GM21390 (cell line): ENCODE results near the gene FBXO38.

Experiments used
- ATAC-seq: cut with Tn5 transposase; IDR thresholded peaks from one replicate; pipeline ENCODE4 v1.9.1; 2021; ENCODE audit not compliant: unreplicated experiment

Gene FBXO38

GRCh38 chr5:148471379-148471778, 87.6 kb downstream of the FBXO38 start:
- no peak for ATAC-seq

DNA sequence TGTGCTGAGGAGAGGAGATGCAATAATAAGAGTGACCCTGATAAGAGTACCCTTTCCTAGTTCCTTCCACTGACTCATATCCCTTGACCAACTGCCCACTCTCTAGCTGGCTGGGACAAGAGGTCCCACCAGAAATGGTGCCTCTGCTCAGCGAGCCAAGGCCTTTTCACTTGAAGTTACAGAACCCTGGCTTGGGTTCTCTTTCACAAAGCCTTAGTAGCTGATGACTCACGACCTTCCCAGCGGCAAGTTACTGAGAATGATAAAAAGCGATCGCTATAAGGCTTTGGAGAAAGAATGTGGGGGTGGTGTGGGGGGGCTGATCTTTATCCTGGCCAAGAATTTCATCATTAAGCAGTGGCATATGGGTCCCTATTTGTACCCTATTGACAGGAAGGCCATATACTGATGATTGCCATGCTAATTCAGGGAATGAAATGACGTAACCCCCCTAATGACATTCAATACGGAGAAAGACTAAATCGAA, 90.3 kb downstream of the FBXO38 start:
- no peak for ATAC-seq

DNA sequence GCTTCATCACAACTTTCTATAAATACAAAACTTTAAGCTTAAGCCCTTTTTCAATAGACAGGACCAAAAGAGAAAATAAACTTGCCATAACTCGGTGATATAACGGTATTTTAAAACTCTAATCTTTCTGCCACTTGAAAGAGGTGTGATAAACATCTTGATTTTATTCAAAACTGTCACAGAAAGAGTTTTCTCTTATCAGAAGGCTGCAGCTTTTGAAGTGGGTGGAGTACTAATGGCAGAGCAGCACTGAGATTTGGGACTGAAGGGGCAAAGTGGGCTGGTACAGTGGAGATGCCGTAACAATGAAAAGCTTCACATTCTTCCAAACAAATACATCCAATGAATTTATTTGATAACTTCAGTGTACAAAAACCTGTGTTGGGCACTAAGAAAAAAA, 92.5 kb downstream of the FBXO38 start:
- no peak for ATAC-seq

DNA sequence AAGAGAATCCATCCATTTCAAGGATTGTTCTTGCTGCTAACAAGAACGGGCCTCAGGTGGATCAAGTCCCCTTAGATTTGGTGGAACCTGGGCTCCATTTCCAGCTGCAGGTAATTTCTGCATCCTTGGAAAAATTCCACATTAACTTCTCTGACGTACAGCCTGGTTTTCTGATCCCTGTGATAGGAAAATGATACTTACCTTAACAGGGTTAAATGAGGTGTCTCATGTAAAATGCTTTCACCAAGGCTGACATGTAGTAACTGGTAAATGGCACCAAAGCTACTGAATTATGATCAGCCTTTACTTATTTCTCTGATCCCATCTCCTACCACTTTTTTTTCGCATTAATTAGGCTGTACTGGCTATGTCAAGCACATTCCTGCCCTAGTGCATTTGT, 93.7 kb downstream of the FBXO38 start:
- ATAC-seq, result no peak

DNA sequence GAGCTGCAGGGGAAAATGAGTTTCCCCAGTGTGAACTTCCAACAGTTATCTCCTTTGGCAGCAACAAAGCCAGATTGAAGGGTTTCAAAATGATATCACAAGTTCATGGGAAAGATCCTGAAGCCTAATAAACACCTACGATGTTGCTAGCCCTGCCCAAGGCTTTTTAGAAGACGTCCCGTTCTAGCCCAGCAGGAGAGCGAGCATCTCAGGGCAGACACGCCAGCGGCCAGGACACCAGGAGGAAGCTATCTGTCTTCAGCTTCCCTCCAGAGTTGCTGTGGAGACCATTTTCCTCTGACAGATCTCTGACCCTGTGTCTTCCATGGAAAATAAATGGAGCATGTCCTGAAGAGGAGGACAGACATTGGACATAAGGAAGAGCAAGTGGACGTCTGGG, 98.4 kb downstream of the FBXO38 start:
- no peak for ATAC-seq

DNA sequence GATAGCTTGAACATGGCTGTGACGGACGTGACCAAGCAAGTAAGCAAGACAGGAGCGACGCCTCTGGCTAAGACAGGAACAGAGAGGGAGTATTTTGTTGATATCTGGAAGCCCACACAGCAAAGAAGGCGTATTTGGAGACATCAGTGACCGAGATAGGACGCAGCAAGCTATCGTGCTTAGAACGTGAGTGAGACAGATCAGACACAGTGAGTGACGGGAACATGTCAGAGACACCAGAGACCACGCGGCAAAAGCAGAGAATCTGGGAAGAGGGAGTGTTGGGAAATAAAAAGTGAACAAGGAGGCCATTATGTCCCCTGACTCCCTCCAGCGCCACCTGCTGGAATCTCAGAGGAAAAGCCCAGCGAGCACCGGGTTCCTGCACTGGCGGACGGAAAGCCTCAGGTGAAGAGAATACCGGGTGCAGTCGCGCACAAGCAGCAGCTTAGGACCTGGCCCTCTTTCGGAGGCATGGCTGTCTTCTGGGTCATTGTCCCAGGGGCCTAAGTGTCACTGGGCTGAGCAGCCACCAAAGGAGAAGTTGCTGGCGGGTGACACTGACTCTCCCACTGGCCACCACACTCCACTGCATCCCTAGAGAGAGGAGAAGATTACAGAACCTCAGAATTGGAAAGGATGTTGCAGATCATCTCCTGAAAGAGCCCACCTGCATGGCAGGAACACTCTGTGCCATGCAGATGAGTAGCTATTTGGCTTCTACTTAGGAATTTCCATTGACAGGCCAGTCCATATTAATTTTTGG, 99.1 kb downstream of the FBXO38 start:
- peak; percentile 90 for ATAC-seq

DNA sequence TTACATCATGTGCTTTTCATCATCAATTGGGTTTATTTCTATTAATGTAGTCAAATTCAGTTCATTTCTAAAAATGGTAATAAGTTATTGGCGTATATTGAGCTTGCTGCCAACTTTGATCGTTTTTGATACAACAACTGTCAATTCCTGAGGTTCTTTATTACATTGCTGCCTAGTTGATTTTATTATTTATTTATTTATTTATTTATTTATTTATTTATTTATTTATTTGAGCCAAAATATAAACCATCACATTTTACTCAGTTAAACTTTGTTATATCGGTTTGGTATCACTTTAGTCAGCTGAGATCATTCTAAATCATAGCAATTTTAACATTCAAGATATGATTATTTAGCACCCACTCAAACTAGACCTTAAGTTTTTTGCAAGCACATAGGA, 100.0 kb downstream of the FBXO38 start:
- no peak for ATAC-seq

- ATAC-seq, result no peak
Observed at GRCh38 chr5:148484651-148485050, 100.9 kb downstream of the FBXO38 start.

GRCh38 chr5:148486456-148486855, 102.7 kb downstream of the FBXO38 start:
- ATAC-seq, result no peak

GRCh38 chr5:148488757-148489156, 105.0 kb downstream of the FBXO38 start:
- ATAC-seq, result no peak

DNA sequence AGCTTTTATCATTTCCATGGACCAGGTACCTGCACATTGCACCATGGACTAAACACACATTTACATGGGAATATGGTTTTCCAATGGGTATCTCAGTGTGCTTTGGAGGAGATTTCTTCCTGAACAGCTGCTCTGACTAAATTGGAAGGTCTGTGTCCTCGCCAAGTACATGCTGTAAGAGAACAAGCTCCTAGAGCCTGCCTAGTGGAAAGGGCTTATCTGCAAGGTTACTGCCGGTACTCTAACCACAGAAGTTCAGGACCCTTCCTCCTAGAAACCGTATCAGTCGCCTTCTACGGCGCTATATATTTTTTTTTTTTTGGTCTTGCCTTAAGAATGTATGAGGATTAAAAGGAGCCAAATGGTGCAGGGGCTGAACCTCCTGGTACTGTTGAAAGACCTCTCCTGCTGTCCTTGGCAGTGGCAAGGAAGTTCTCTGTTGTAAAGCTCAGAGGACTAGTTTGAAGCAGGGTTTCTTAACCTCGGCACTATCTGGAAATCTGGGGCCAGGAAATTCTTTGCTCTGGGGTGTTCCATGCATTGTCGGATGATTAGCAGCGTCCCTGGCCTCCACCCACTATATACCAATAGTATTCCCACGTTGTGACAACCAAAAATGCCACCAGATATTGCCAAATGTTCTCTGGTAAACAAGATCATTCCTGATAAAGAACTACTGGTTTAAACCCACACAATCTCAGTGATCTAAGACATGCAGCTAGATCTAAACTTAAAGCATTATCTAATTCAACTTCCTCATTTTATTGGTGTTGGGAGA, 107.4 kb downstream of the FBXO38 start:
- no peak for ATAC-seq

GRCh38 chr5:148491793-148492184, 108.0 kb downstream of the FBXO38 start:
- no peak for ATAC-seq

DNA sequence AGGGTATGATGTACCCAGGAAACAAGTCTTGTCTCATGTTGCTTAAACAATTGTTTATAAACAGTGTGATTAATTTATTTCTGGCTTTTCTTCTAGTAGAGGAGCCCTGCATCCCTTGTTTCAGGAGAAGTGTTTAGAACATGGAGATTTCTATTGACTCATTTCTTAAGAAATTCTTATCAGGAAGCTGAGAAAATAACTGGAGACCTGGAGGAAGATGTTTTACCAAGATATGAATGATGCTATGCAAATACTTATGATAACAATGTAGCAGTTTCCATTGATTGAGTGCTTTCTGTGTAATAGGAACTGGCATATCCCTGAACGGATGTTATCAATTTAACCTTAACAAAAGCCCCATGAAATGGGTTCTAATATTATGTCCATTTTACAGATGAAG, 108.6 kb downstream of the FBXO38 start:
- ATAC-seq, result no peak
